HG03439 (cell line): ENCODE data around the gene CDC37L1.

Experiments used
- ATAC-seq: cut with Tn5 transposase; IDR thresholded peaks from one replicate; pipeline ENCODE4 v1.9.1; 2021; ENCODE audit warnings: mild to moderate bottlenecking, moderate library complexity; ENCODE audit not compliant: unreplicated experiment

Gene CDC37L1

GRCh38 chr9:4667681-4668080 is 11.7 kb upstream of the CDC37L1 start:
- ATAC-seq = no peak

GRCh38 chr9:4668604-4669003 is 10.8 kb upstream of the CDC37L1 start:
- no peak for ATAC-seq

GRCh38 chr9:4669890-4670289 is 9.5 kb upstream of the CDC37L1 start:
- ATAC-seq = no peak

- no peak for ATAC-seq
Measured at GRCh38 chr9:4670591-4670990, 8.8 kb upstream of the CDC37L1 start.

GRCh38 chr9:4671737-4672136 is 7.6 kb upstream of the CDC37L1 start:
- no peak for ATAC-seq

- no peak for ATAC-seq
Measured at GRCh38 chr9:4674783-4675182, 4.6 kb upstream of the CDC37L1 start.

- ATAC-seq = no peak
Measured at GRCh38 chr9:4677392-4677791, 2.0 kb upstream of the CDC37L1 start.

- ATAC-seq = peak; percentile 1
Measured at GRCh38 chr9:4678679-4679267, 596 bp upstream of the CDC37L1 start.

GRCh38 chr9:4680173-4680525 is 780 bp downstream of the CDC37L1 start:
- peak; percentile 4 for ATAC-seq

- no peak for ATAC-seq
Measured at GRCh38 chr9:4680750-4681149, 1.4 kb downstream of the CDC37L1 start.

- ATAC-seq = no peak
Measured at GRCh38 chr9:4684820-4685219, 5.5 kb downstream of the CDC37L1 start.

- no peak for ATAC-seq
Measured at GRCh38 chr9:4686112-4686511, 6.7 kb downstream of the CDC37L1 start.

- ATAC-seq = no peak
Measured at GRCh38 chr9:4686584-4686983, 7.2 kb downstream of the CDC37L1 start.

GRCh38 chr9:4689021-4689420 is 9.7 kb downstream of the CDC37L1 start:
- ATAC-seq = no peak

GRCh38 chr9:4689687-4690104 is 10.3 kb downstream of the CDC37L1 start:
- ATAC-seq = peak; percentile 71

GRCh38 chr9:4690144-4690543 is 10.8 kb downstream of the CDC37L1 start:
- ATAC-seq = peak; percentile 39

GRCh38 chr9:4691795-4692194 is 12.4 kb downstream of the CDC37L1 start:
- ATAC-seq = no peak

- no peak for ATAC-seq
Measured at GRCh38 chr9:4700091-4700490, 20.7 kb downstream of the CDC37L1 start.

GRCh38 chr9:4700932-4701331 is 21.6 kb downstream of the CDC37L1 start:
- no peak for ATAC-seq

GRCh38 chr9:4701526-4701925 is 22.2 kb downstream of the CDC37L1 start:
- ATAC-seq = no peak

- no peak for ATAC-seq
Measured at GRCh38 chr9:4704129-4704528, 24.8 kb downstream of the CDC37L1 start.

GRCh38 chr9:4706021-4706420 is 26.7 kb downstream of the CDC37L1 start:
- ATAC-seq = no peak

- no peak for ATAC-seq
Measured at GRCh38 chr9:4706971-4707622, 27.7 kb downstream of the CDC37L1 start.
